Left lung (tissue), 10 donors: ENCODE results near the gene NME7. TPM values are rescaled to one million over a fixed set of nuclear protein-coding genes. Genes with fewer than 3 reads are reported as not detected.

ENCODE experiments used
- ATAC-seq: fragments of 200-7000 bp; cut with Tn5 transposase; one replicate; pipeline ENCODE4 v1.9.1; 2020; ENCODE audit warnings: moderate library complexity
- DNase-seq, 4 donors: peaks; one replicate each; pipeline ENCODE4 v3.0.0-alpha.2; 2013 to 2020
- H3K27ac ChIP-seq, 2 donors: fragments of 200-600 bp; sonication (generic) in 1 of 2; one replicate each; pipeline versions ENCODE4 v1.5.0 to v1.8.0; 2020 to 2021
- H3K27me3 ChIP-seq, 2 donors: fragments of 200-600 bp; sonication (generic) in 1 of 2; one replicate each; pipeline versions ENCODE4 v1.5.0 to v1.8.0; 2020 to 2021
- H3K36me3 ChIP-seq, 2 donors: fragments of 200-600 bp; sonication (generic) in 1 of 2; one replicate each; pipeline versions ENCODE4 v1.5.0 to v1.8.0; 2020 to 2021
- H3K4me1 ChIP-seq, 2 donors: fragments of 200-600 bp; one replicate each; pipeline ENCODE4 v1.8.0; 2021
- H3K4me3 ChIP-seq, 2 donors: fragments of 200-600 bp; sonication (generic) in 1 of 2; one replicate each; pipeline versions ENCODE4 v1.5.0 to v1.8.0; 2020 to 2021; ENCODE audit warnings: mild to moderate bottlenecking in 1 of 2
- H3K9me3 ChIP-seq, 2 donors: fragments of 200-600 bp; sonication (generic) in 1 of 2; one replicate each; pipeline versions ENCODE4 v1.5.0 to v1.8.0; 2020 to 2021
- intact Hi-C, 2 donors: fragments of 100-400 bp; cut with DNase I; formaldehyde crosslinking; loops; one replicate each; pipeline versions ENCODE4 v1.11.2 to v1.14.2; 2022
- polyA plus RNA-seq, 6 donors: library from polyadenylated mRNA; unstranded; fragments of 120-200 nt; gene quantifications; one replicate each; pipeline ENCODE4 v1.2.1, GENCODE V29; 2013; ENCODE audit not compliant: insufficient read length in 6 of 6
- total RNA-seq, 2 donors: library from RNA; stranded (reverse); fragmentation: NEBNext Ultra II Directional; extraction: Animal tissue kit (Norgen Biotek cat#: 25700); gene quantifications; one replicate each; pipeline ENCODE4 v1.2.1, GENCODE V29; 2021
- TF ChIP-seq, protein P1 (sequence below), 2 donors: fragments of 200-600 bp; sonication (generic) in 1 of 2; IDR thresholded peaks; one replicate each; pipeline versions ENCODE4 v1.5.0 to v1.8.0; 2021; ENCODE audit warnings: antibody characterized with exemption in 2 of 2
- donor health status: DM: no; HTN: yes; CAD: no.
- donor health status: DM: no; HTN: no; CAD: no.

The NME7 gene
- total and polyA plus RNA-seq, 8 donors = 13.6 to 77.6 (median 59.3) TPM

DNA sequence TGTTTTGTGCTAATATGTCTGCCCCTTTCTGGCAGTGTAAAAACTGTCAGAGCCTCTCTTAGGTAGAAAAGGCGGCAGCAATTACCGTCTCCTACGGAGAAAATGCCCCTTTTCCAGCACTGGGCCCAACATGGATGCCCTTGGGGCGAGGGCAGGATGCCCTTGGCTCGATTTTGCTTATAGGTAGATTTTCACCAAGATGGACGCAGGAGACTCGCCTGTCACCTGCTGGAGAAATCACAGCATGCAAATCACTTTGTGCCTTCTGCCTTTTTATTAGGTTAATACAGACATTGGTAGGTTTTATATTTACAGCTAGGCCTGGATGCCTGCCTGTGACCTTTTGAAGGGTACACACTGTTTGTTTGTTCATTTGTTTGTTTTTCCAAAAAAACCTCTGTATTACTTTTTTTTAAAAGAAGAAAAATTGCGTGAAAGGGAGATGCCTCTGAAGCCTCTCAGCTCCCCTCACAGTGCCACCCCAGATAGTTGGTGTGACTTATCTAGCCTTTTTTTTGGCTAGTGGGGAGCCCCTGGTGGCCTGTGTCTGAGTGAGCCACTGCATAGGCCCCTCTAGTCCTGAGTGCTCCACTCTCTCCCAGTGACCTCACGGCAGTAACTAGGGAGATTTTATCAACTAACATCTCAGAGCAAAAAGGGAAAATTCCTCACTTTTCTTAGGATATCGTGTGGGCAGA is 258.6 kb downstream of the NME7 start:
- Histone ChIP-seq H3K4me1 (peaks cover 18 to 67% of the 10 kb centered on the region in 2 donors), H3K4me3 (peak overlapping the region; percentile 64 to 82), H3K27ac (peak overlapping the region; percentile 86 to 95), H3K36me3 (peaks cover 0 to 14% of the 10 kb centered on the region in 2 donors), H3K27me3 (peaks cover 0 to 48% of the 10 kb centered on the region in 2 donors), H3K9me3 (no peaks in the 10 kb centered on the region)
- ATAC-seq = peak; percentile 8
- intact Hi-C loops = no loop called here
- TF ChIP-seq, protein P1, sequence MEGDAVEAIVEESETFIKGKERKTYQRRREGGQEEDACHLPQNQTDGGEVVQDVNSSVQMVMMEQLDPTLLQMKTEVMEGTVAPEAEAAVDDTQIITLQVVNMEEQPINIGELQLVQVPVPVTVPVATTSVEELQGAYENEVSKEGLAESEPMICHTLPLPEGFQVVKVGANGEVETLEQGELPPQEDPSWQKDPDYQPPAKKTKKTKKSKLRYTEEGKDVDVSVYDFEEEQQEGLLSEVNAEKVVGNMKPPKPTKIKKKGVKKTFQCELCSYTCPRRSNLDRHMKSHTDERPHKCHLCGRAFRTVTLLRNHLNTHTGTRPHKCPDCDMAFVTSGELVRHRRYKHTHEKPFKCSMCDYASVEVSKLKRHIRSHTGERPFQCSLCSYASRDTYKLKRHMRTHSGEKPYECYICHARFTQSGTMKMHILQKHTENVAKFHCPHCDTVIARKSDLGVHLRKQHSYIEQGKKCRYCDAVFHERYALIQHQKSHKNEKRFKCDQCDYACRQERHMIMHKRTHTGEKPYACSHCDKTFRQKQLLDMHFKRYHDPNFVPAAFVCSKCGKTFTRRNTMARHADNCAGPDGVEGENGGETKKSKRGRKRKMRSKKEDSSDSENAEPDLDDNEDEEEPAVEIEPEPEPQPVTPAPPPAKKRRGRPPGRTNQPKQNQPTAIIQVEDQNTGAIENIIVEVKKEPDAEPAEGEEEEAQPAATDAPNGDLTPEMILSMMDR (IDR thresholded peaks at IDR 0.05) = peak in 1 of 2 donors; percentile 18
- DNase-seq = no peak

DNA sequence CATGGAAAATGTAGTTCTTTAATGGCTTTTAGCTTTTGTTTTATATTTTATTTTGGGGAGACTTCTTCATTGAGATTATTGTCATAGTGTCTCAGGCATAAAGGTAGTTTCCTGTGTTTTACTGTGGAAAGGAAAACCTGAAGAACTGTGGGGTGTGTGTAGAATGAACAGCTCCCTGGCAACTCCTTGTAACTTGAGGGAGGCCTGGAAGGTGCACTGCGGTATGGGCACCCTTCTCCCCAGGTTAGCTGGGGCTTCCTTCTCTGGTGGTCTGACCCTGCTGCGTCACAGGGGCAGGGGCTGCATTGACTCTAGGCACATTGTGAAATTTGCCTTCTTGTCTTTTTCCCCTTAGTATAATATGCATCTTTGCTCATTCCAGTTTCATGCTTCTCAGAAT is 259.4 kb downstream of the NME7 start:
- no peak for DNase-seq
- no peak for ATAC-seq
- Histone ChIP-seq H3K36me3 (peaks cover 0 to 7% of the 10 kb centered on the region in 2 donors), H3K27ac (peak overlapping the region; percentile 86 to 95), H3K9me3 (no peaks in the 10 kb centered on the region), H3K27me3 (peaks cover 0 to 50% of the 10 kb centered on the region in 2 donors), H3K4me3 (peak overlapping the region; percentile 64 to 82), H3K4me1 (peaks cover 12 to 66% of the 10 kb centered on the region in 2 donors)
- TF ChIP-seq, protein P1 (IDR thresholded peaks at IDR 0.05) = no peak
- intact Hi-C loops = no loop called here

DNA sequence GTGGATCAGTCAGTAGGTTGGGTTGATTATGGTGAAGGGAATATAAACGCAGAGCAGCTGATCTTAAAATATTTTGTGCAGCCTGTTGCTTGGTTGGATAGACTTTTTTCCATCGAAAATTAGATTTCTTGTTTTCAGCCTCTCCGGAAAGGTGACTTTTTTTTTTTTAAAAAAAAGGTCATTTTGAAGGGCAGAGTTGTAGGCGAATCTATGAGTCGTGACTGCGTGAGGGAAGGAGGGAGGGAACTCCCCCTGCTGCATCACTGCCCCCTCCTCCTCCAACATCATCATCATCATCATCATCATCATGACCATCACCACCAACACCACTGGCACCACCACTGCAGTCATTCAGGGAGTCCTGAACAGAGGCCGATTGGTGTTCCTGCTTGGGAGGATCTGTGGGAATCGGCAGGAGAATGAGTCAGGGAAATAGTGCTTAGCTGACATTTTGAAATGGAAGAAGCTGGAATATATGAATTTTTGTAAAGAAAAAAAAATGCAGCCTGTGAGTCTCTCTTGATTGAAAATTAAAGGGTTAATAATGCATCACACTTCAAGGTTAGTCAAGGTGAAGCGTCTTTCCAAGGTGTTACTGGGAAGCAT is 259.9 kb downstream of the NME7 start:
- H3K27ac ChIP-seq = peak overlapping the region; percentile 86 to 95
- DNase-seq (peak in 2 of 4 donors; percentile 17 to 66), ATAC-seq (no peak)
- TF ChIP-seq, protein P1 (IDR thresholded peaks at IDR 0.05) = no peak
- peaks cover 0 to 7% of the 10 kb centered on the region in 2 donors for H3K36me3 ChIP-seq
- intact Hi-C loops = no loop called here
- H3K4me3 ChIP-seq = peak overlapping the region; percentile 64 to 82
- H3K9me3 ChIP-seq = no peaks in the 10 kb centered on the region
- H3K27me3 ChIP-seq = peaks cover 0 to 50% of the 10 kb centered on the region in 2 donors
- peaks cover 12 to 64% of the 10 kb centered on the region in 2 donors for H3K4me1 ChIP-seq

DNA sequence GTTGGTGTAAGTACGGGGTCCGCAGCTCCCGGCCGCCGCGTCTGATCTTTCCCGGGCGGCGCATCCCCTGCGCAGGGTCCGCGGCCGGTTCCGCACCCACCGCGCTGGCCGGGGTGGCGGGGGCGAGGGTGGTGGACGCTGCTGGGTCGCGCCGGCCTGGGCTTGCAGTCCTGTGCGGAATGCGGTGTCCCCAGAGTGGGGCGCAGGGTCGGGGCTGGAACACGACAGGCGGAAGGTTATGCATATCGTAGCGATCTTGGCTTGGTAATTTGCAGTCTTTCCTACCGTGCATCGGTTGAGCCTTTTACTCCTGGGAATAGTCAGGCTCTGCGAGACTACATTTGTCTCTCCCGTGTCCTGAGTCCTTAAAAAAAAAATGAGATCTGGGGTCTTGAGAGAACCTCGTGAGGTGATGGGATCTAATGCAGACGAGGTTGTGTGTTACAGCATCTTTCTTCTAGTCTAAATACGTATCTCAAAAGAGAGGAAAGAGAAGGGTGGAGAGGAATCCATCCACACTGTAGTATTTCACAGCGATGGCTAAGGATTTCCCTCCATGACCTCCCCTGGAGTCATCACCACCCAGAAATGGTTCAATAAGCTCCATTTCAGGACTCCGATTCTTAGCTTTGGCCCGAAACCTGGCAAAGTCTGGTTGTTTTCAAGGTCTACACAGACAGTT is 260.5 kb downstream of the NME7 start:
- peaks cover 0 to 50% of the 10 kb centered on the region in 2 donors for H3K27me3 ChIP-seq
- no peak for ATAC-seq
- intact Hi-C loops = no loop called here
- peaks cover 12 to 64% of the 10 kb centered on the region in 2 donors for H3K4me1 ChIP-seq
- H3K4me3 ChIP-seq = peak overlapping the region; percentile 64 to 82
- TF ChIP-seq, protein P1 (IDR thresholded peaks at IDR 0.05) = no peak
- peak in 2 of 4 donors; percentile 35 to 82 for DNase-seq
- no peaks in the 10 kb centered on the region for H3K9me3 ChIP-seq
- peaks cover 0 to 2% of the 10 kb centered on the region in 2 donors for H3K36me3 ChIP-seq
- H3K27ac ChIP-seq = peak overlapping the region; percentile 86 to 95
